ENCODE data around the gene DUOXA1.

DUOXA1 gene

GRCh38 chr15:45155739-45156138, 26.1 kb upstream of the DUOXA1 start:
- DNase-seq: no peak
- in situ Hi-C loops (cut with HindIII; ENCODE audit: low pct_ligation_motif_present, low pct_unique_long_range_greater_than_20kb, low sequenced_read_pairs): no loop called here

- DNase-seq: no peak
- in situ Hi-C loops (cut with HindIII; ENCODE audit: low pct_ligation_motif_present, low pct_unique_long_range_greater_than_20kb, low sequenced_read_pairs): no loop called here
These were observed 22.5 kb upstream of the DUOXA1 start for GRCh38 chr15:45151998-45152828.

GRCh38 chr15:45150997-45151396, 21.3 kb upstream of the DUOXA1 start:
- in situ Hi-C loops (cut with HindIII; ENCODE audit: low pct_ligation_motif_present, low pct_unique_long_range_greater_than_20kb, low sequenced_read_pairs): no loop called here
- DNase-seq: no peak

GRCh38 chr15:45150481-45150880, 20.8 kb upstream of the DUOXA1 start:
- in situ Hi-C loops (cut with HindIII; ENCODE audit: low pct_ligation_motif_present, low pct_unique_long_range_greater_than_20kb, low sequenced_read_pairs): no loop called here
- no peak for DNase-seq

GRCh38 chr15:45149060-45149459, 19.4 kb upstream of the DUOXA1 start:
- in situ Hi-C loops (cut with HindIII; ENCODE audit: low pct_ligation_motif_present, low pct_unique_long_range_greater_than_20kb, low sequenced_read_pairs): no loop called here
- no peak for DNase-seq

DNA sequence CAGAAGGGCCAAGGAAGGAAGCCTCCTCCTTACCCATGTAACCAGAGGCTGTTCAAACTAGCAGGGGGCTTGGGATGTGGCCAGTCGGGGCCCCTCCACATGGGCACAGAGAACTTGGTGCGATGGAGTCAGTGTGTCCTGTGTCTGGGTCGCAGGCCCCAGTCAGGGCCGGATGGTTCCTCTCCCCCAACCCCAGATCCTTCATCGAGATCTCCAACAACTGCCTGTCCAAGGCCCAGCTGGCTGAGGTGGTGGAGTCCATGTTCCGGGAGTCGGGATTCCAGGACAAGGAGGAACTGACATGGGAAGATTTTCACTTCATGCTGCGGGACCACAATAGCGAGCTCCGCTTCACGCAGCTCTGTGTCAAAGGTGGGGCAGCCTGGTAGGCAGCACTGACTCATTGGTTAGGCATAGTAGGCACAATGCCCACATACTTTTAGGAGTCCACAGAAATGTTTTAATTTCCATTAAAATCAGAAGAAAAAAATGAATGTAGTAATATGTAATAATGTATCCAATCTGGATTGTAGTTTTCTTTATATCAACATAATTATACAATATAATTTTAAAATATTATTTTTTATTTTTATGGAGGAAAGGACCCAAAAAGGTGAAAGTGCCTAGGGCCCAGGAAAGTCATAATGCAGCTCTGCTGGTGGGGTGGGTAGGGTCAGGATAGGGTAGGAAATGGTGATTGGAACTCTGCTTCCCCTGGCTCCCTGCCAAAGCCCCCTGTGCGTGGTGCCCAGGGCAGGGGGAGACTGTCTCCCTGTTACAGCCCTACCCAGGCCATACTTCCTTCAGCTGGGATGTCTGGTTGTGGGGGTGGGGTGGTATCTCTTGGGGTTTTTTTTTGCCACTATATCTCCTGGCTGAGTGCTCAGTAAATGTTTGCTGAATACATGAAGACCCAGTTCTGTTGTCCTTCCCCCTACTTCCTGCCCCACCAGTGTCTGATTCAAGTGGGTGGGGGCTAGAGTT, 18.7 kb upstream of the DUOXA1 start:
- DNase-seq: no peak
- in situ Hi-C loops (cut with HindIII; ENCODE audit: low pct_ligation_motif_present, low pct_unique_long_range_greater_than_20kb, low sequenced_read_pairs): no loop called here

DNA sequence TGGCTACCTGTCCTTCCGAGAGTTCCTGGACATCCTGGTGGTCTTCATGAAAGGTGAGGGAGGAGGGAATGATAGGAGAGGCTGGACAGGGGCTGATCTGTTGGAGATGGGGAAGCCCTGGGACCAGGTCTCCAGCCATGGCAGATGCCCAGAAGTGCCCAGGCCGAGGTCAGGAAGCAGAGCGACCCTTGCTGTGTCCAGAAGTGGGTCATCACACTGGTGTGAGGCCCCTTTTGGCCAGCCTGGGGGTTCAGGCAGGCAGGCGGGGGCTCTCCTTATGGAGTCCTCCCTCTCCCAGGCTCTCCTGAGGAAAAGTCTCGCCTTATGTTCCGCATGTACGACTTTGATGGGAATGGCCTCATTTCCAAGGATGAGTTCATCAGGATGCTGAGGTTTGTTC, 17.9 kb upstream of the DUOXA1 start:
- in situ Hi-C loops (cut with HindIII; ENCODE audit: low pct_ligation_motif_present, low pct_unique_long_range_greater_than_20kb, low sequenced_read_pairs): no loop called here
- no peak for DNase-seq

- in situ Hi-C loops (cut with HindIII; ENCODE audit: low pct_ligation_motif_present, low pct_unique_long_range_greater_than_20kb, low sequenced_read_pairs): no loop called here
- DNase-seq: no peak
These were observed 16.7 kb upstream of the DUOXA1 start for GRCh38 chr15:45146405-45146804.

- DNase-seq: no peak
- in situ Hi-C loops (cut with HindIII; ENCODE audit: low pct_ligation_motif_present, low pct_unique_long_range_greater_than_20kb, low sequenced_read_pairs): no loop called here
These were observed 15.1 kb upstream of the DUOXA1 start for GRCh38 chr15:45144775-45145174.

- in situ Hi-C loops (cut with HindIII; ENCODE audit: low pct_ligation_motif_present, low pct_unique_long_range_greater_than_20kb, low sequenced_read_pairs): no loop called here
- DNase-seq: no peak
These were observed 14.3 kb upstream of the DUOXA1 start for GRCh38 chr15:45143946-45144345.

DNA sequence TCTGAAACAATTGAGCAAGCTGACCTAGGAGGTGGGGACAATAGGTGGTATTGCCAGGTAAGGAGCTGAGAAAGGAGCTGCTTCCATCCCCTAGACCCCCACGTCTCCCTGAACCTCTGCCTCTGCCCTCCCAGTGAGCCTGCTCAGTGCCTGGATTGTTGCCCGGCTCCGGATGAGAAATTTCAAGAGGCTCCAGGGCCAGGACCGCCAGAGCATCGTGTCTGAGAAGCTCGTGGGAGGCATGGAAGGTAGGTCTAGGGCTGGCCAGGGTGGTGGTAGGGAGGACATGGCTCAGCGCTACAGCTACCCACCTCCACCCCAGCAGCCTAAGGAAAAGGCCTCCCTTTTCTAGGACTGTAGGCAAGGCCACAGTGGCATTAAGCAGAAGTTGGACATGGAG, 13.4 kb upstream of the DUOXA1 start:
- in situ Hi-C loops (cut with HindIII; ENCODE audit: low pct_ligation_motif_present, low pct_unique_long_range_greater_than_20kb, low sequenced_read_pairs): no loop called here
- no peak for DNase-seq

- DNase-seq: no peak
- in situ Hi-C loops (cut with HindIII; ENCODE audit: low pct_ligation_motif_present, low pct_unique_long_range_greater_than_20kb, low sequenced_read_pairs): no loop called here
These were observed 11.7 kb upstream of the DUOXA1 start for GRCh38 chr15:45141386-45141785.

- in situ Hi-C loops (cut with HindIII; ENCODE audit: low pct_ligation_motif_present, low pct_unique_long_range_greater_than_20kb, low sequenced_read_pairs): no loop called here
- no peak for DNase-seq
These were observed 11.0 kb upstream of the DUOXA1 start for GRCh38 chr15:45140557-45141250.

GRCh38 chr15:45139770-45140169, 10.1 kb upstream of the DUOXA1 start:
- in situ Hi-C loops (cut with HindIII; ENCODE audit: low pct_ligation_motif_present, low pct_unique_long_range_greater_than_20kb, low sequenced_read_pairs): no loop called here
- DNase-seq: no peak

DNA sequence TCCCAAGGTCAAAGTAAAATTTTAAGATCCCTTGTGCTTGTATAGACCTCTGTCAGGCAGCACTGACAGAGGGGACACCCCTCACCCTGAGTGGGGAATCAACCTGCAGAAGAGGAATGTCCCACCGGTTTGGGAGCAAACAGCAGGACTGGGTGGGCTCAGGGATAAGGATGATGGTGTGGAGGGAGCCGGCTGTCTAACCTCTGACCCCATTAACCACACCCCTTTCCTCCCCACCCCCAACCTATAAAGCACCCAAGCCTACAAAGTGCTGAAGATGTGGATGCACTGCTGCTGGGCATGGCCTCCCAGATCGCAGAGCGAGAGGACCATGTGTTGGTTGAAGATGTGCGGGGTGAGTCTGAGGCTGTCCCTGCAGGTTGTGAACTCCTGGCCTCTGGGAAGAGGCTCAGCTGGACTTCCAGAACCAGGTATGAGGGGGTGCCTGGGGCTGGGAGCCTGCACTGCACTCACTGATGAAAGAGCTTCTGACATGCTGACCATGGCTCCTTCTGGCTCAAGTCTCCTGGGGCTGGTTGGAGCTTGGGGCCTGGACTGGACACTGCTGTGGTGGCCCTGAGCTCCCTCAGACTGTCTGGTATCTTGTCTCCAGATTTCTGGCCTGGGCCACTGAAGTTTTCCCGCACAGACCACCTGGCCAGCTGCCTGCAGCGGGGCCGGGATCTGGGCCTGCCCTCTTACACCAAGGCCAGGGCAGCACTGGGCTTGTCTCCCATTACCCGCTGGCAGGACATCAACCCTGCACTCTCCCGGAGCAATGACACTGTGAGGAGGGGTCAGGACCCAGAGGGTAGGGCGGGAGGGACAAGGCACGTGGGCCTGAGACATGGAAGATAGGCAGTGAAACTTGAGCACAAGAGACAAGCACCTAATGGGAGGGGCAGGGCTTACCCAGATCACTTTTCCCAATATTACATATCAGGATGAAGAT, 9.4 kb upstream of the DUOXA1 start:
- no peak for DNase-seq
- in situ Hi-C loops (cut with HindIII; ENCODE audit: low pct_ligation_motif_present, low pct_unique_long_range_greater_than_20kb, low sequenced_read_pairs): no loop called here

DNA sequence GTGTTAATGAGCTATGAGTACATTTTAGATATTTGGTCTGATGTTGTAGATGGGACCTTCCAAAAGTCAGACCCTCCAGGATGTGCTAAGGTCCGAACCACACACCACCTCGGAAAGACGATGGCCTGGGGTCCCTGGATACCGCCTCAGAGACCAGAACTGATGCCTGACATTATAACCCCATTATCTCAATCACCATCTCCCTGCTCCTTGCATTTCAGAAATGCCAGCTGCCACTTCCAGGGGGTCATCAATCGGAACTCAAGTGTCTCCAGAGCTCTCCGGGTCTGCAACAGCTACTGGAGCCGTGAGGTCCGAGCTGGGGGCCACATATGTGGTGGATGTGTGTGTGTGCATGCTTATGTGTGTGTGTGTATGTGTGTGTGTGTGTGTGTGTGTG, 8.0 kb upstream of the DUOXA1 start:
- in situ Hi-C loops (cut with HindIII; ENCODE audit: low pct_ligation_motif_present, low pct_unique_long_range_greater_than_20kb, low sequenced_read_pairs): no loop called here
- DNase-seq: no peak

- no peak for DNase-seq
- in situ Hi-C loops (cut with HindIII; ENCODE audit: low pct_ligation_motif_present, low pct_unique_long_range_greater_than_20kb, low sequenced_read_pairs): no loop called here
These were observed 6.7 kb upstream of the DUOXA1 start for GRCh38 chr15:45136378-45136764.
